ENCODE measurements around the gene CD3D.

DNA sequence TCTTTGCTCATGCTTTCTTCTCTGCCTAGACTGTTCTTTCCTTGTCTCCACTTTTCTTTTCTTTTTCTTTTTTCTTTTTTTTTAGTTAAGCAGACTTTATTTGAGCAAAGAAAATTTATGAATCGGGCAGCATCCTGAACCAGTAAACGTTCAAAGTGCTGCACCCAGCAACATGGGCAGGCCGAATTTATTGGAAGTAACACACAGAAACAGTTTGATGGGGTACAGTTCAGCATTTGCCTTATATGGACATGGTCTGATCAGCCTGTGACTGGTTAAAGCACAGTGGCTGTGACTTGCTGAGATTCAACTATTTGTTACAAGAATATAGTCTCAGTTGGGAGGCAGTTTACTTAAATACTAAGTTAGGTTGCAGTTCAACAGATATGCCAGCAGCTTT, 22.0 kb downstream of the CD3D start:
- no peak for TF ChIP-seq EZH2 (IDR thresholded peaks at IDR 0.05; ENCODE audit: borderline replicate concordance, low read depth, low read length, severe bottlenecking)
- TF ChIP-seq, protein P1, sequence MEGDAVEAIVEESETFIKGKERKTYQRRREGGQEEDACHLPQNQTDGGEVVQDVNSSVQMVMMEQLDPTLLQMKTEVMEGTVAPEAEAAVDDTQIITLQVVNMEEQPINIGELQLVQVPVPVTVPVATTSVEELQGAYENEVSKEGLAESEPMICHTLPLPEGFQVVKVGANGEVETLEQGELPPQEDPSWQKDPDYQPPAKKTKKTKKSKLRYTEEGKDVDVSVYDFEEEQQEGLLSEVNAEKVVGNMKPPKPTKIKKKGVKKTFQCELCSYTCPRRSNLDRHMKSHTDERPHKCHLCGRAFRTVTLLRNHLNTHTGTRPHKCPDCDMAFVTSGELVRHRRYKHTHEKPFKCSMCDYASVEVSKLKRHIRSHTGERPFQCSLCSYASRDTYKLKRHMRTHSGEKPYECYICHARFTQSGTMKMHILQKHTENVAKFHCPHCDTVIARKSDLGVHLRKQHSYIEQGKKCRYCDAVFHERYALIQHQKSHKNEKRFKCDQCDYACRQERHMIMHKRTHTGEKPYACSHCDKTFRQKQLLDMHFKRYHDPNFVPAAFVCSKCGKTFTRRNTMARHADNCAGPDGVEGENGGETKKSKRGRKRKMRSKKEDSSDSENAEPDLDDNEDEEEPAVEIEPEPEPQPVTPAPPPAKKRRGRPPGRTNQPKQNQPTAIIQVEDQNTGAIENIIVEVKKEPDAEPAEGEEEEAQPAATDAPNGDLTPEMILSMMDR (IDR thresholded peaks at IDR 0.05; ENCODE audit: borderline replicate concordance, extremely low read depth, low read length, poor library complexity, severe bottlenecking) = no peak
